ENCODE data around the gene HOPX.
"Not testable (repeated sequence)": the region's sequence is repeated elsewhere in the genome, so short reads cannot be mapped to it uniquely, and the experiment has no call there.

The HOPX gene

GRCh38 chr4:56688094-56688647 is 7.1 kb upstream of the HOPX start:
- no peak for DNase-seq (ENCODE audit: low read depth)

DNA sequence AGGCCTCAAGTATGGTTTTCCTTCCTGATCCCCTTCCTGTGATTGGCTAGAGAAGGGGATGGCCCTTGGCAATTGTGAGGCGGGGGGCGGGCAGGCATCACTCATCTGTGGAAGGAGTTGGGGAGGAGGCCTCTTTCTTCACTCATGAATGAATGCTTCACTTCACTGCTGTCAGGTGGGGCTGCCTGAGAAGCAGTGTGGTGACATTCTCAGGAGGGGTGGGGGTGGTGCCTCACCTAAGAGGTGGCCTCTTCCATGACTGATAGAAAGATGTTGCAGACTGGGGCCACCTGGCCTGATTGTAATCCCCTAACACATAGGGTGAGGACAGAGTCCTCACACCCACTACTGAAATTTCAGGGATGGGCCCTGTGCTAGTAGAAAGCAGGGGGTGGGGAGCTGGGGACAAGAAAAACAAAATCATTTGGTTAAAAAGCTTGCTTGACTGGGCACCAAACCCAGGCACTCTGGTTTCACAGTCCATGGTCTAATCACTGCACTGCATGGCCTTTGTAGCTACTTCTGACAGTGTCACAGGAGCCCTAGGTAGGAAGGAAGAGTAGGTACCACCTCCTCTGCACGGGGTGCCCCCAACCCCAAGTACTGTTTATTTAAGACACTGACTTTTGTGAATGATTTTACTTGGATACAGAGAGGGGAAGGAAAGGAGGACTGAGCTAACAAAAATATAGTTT is 5.6 kb upstream of the HOPX start:
- no peak for DNase-seq (ENCODE audit: low read depth)

- DNase-seq (ENCODE audit: low read depth), result no peak
These were observed 3.4 kb upstream of the HOPX start for GRCh38 chr4:56684320-56685050.

DNA sequence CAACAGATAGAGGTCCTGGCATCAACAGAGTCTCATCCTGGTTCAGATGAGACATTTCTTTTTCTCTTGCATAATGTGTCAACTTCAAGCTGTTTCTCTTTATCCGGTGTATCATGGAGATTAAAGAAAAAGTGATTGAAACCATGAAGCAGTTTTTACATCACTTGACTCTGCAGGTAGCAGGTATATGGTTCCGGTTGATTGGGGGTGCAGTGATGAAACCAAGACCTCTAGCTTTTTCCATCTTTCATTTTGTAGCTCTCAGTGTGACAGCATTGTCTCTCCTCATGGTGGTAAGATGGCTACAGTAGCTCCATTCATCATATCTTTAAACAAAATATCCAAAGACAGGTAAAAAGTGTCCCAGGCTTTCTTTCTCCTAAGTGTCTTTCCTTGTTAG is 2.4 kb upstream of the HOPX start:
- DNase-seq (ENCODE audit: low read depth), result no peak

DNA sequence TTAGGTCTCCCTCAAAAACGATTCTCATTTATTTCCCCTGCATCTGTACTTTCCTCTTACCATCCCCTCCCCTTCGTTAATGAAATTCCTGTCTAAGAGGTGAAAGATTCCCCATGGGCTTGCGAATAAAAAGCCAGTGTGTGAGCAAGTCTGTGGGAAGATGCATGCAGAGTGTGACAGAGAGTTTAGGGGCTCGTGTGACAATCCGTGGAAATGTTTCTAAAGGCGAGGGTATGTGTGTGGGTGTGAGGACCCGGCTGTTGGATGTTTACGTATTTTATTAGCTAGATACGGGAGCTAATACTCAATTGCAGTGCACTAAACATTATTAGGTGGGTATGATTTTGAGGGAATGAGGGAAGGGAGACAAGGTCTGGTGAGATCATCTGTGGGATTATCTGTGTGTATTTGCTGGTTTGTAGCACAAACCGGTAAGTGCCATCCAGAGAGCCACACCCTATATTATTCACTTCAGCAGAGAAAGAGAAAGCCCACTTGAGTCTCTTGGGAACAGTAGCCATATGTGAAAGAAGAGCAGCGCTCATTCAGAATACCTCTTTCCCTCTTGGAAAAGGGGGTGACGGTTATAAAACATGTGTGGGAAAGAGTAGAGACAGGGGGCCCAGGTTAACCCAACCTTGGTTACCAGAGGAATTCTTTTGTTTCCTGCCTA is 893 bp upstream of the HOPX start:
- DNase-seq (ENCODE audit: low read depth), result no peak

DNA sequence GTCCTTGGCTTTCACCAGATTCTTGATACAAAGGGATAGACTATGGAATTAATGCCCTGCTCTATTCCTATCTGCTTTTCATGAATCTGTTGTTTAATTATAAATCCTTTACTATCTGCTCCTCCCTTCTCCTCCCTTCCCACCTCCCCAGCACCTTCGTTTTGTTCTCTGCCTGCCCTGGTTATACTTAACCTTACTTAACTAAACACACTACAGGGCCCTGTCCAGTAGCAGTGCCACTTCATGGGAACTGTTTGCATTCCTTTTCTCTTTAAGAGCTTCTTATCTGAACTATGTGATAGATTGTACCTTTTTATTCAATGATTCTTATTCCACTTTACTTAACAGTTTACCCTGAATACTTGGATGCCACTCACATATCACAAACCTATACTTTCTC is 830 bp downstream of the HOPX start:
- DNase-seq (ENCODE audit: low read depth), result no peak

- DNase-seq (ENCODE audit: low read depth), result no peak
These were observed 3.4 kb downstream of the HOPX start for GRCh38 chr4:56677711-56678110.

GRCh38 chr4:56674984-56675383 is 6.1 kb downstream of the HOPX start:
- no peak for DNase-seq (ENCODE audit: low read depth)

DNA sequence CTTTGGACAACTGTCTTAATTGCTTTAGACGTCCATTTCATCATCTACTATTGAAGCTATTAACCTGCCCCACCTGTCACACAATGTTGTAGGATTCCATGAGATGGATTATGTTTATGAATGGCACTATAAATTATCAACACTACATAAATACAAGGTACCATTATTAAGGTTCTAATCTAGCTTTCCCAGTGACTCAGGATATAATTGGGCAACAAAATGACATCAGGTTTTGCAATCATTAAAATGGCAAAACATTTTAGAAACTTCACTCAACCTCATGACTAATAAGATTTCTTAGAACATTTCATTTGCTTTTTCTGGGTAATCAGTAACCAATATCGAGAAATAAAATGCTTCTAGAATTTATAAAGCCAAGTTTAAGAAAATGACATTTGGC is 9.2 kb downstream of the HOPX start:
- no peak for DNase-seq (ENCODE audit: low read depth)

- DNase-seq (ENCODE audit: low read depth), result no peak
These were observed 9.7 kb downstream of the HOPX start for GRCh38 chr4:56671373-56671772.

- DNase-seq (ENCODE audit: low read depth), result no peak
These were observed 12.8 kb downstream of the HOPX start for GRCh38 chr4:56668267-56668666.

DNA sequence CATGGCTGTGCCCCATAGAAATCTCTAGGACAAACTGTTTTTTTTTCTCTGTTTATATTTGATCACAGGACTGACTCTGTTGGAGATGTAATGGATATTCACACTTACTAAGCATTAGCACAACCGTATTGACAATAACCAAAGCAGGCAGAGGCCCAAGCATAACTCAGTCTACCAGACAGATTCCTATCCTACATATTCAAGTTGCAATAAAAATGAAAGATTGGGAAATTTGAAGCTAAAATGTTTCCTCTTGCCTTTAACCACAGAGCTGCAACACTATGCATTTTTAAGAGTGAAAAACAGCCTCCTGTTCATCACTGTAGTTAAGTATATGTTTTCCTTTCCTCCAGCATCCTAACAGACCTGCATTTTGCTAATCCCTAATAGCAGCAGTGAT is 13.7 kb downstream of the HOPX start:
- not testable (repeated sequence) for DNase-seq (ENCODE audit: low read depth)

- DNase-seq (ENCODE audit: low read depth), result no peak
These were observed 14.8 kb downstream of the HOPX start for GRCh38 chr4:56666279-56666678.

DNA sequence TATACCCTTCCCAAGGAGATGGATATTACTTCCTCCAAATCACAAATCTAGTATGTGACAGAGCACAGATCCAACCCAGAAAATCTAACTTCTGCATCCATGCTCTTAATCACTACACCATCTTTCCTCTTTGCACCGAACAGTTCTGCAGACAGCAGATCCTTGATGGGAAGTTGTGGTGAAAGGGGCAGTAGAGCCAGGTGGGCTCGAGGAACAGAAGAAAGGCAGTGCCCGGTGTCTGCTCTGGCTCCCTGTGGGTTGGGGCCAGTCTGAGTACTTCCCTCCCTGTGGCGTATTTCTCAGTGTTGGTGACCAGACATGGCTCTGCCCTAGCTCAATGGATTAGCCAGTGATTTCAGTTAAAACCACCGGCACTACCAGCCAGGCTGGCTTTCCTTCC is 15.3 kb downstream of the HOPX start:
- no peak for DNase-seq (ENCODE audit: low read depth)

DNA sequence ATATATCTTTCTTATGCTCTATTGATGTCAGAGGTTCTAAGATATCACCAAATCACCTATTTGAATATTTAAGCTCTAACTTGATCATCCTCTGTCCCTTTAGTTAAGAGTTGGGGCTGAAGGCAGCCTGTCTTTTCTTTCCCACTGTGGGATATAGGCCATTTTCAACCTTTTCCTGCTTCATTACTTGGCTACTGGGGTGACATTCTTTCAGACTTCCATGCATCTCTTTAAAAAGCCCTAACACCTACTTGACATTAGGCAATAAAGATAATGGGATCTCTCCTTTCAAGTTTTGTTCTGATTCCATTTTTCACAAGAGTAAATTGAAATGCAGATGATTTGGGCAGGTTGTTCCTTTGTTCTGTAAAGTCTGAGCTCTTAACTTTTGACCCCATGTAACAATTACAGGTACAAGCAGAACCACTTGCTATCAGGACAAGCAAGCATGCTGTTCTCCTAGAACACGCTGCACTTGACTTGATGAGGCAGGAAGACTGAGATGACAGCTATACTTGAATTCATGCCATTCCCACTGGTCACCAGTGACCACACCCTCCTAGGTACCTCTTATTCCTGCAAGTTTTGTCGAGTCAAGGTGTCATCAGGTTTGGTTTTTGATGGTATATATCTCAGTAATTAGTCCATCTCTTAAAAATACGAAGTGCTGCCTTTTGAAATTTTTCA is 18.2 kb downstream of the HOPX start:
- no peak for DNase-seq (ENCODE audit: low read depth)

DNA sequence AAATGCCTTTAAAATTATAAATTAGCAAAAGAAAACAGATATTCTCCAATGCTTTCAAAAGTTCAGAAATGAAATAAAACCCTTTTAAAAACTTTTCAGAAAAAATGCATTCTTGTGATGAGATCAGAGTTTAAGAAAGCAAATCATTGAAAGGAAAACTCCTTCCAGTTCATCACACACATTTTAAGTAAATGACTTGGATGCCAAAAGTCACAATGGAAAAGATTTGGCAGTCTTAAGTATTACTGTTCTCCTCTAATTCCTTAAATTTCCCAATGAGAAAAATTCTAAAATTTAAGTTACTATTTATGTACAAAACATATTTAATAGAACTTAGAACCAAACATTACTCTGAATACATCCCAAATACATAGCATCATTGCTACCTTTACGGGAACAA is 21.1 kb downstream of the HOPX start:
- no peak for DNase-seq (ENCODE audit: low read depth)

- DNase-seq (ENCODE audit: low read depth), result no peak
These were observed 22.6 kb downstream of the HOPX start for GRCh38 chr4:56658528-56658927.

- DNase-seq (ENCODE audit: low read depth), result no peak
These were observed 23.3 kb downstream of the HOPX start for GRCh38 chr4:56657818-56658217.

DNA sequence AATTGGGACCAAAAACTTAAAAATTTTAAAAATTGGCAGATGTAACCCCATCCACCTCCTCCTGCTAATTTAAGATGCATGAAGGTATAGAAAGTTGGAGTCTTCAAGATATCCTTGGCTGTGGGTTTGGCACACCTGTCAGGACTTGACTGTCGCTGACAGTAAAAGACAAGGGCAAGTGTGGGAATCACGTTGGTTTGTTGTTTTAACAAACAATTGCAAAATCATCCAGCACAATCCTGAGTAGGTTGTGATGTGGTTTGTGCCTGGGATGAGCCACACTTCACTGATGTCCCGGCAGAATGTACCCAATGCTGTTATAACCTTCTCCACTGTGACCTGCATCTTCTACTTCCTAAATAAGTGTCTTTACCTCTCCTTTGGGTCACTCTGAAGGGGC is 24.0 kb downstream of the HOPX start:
- DNase-seq (ENCODE audit: low read depth), result no peak

DNA sequence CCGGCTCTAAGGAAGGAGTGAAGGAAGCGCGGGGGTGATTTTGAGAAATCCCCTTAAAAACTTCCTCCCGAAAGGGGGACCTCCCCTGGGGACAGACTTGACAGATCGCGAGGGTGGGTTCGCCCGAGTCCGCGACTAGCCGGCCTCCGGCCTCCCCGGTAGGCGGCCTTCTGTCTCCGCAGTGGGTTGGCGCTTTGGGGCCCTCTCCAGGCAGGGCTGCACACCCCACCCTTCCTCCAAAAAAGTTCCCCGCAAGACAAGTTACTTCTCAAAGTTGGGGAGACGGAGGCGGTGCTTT is 24.8 kb downstream of the HOPX start:
- DNase-seq (ENCODE audit: low read depth), result peak; percentile 53

DNA sequence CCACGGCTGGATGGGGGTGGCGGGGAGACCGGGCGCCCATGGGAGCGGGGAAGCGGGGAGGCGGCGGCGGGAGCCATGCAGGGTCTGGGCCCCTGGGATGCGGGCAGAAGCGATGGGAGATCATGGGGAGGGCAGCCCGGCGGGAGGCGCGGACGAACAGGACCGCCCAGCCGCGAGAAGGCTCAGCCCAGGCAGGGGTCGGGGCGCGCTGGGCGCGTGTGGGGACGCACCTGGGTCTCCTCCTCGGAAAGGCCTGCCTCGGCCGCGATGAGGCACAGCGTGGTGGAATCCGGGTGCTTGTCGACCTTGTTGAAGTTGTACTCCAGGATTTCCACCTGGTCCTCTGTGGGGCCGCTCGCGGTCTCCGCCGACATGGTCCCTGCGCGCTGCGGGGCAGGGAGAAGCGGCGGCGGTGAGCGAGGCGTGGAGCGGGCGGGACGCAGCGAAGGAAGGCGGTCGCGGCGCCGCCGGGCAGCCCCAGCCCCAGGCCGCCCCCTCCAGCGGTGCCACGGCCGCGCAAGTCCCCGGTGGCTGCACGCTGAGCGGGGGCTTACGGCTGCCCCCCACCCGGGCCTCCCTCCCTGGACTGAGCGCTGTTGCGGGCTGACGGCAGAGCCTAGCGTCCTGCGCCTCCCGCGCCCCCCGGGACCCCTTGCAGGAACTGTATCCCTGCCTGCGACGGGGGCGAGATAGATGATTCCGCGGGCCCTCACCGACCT is 25.3 kb downstream of the HOPX start:
- no peak for DNase-seq (ENCODE audit: low read depth)

DNA sequence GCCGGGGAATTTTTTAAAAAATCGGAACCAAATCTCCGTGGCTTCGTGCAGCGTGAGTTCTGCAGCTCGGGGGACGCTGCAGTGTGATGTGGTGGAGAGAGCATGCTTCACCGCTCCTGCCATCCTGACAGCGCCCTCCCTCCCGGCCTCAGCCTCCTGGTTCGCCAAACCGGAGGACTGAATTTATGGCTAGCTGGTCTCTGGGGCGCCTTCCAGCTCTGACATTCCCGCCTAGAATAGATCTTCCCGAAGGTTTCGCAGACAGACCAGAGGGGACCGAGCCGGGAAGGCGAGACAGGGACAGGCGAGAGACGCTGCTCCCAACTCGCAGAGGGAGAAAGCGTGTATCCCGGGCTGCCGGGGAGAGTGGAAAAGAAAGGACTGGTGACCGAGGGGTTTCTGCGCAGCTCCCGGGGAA is 25.9 kb downstream of the HOPX start:
- DNase-seq (ENCODE audit: low read depth), result peak; percentile 19

Data from stimulated activated CD8-positive, alpha-beta memory T cell treated with anti-CD3 and anti-CD28 coated beads, Interleukin-4, amount 100 ng/mL, for 24 hours (primary cell).